Spleen (tissue), 11 donors: ENCODE results near the gene FRMD4A. TPM values are rescaled to one million over a fixed set of nuclear protein-coding genes. Genes with fewer than 3 reads are reported as not detected.

Experiments
- DNase-seq: peaks from one replicate; pipeline ENCODE4 v3.0.0-alpha.2; 2020
- H3K27ac ChIP-seq, 8 donors: fragments of 200-600 bp; sonication (generic) in 7 of 8; 1 replicate in 4 of 8; 2 replicates in 4 of 8; pipeline versions ENCODE4 v1.5.0 to v1.8.0; 2016 to 2021; ENCODE audit warnings: inconsistent platforms in 4 of 8, mild to moderate bottlenecking in 4 of 8, moderate library complexity in 1 of 8
- H3K27me3 ChIP-seq, 7 donors: fragments of 200-600 bp; sonication (generic) in 6 of 7; replicated peaks in 1 of 7; 1 replicate in 4 of 7; 2 replicates in 3 of 7; pipeline versions ENCODE4 v1.5.0 to v1.8.0; 2016 to 2021; ENCODE audit warnings: inconsistent platforms in 3 of 7, mild to moderate bottlenecking in 1 of 7
- H3K36me3 ChIP-seq, 6 donors: fragments of 200-600 bp; sonication (generic) in 5 of 6; 1 replicate in 4 of 6; 2 replicates in 2 of 6; pipeline versions ENCODE4 v1.5.0 to v1.8.0; 2016 to 2021; ENCODE audit warnings: inconsistent platforms in 2 of 6
- H3K4me1 ChIP-seq, 6 donors: fragments of 200-600 bp; sonication (generic) in 5 of 6; 1 replicate in 3 of 6; 2 replicates in 3 of 6; pipeline versions ENCODE4 v1.5.0 to v1.8.0; 2016 to 2021; ENCODE audit warnings: inconsistent platforms in 3 of 6
- H3K4me3 ChIP-seq, 8 donors: fragments of 200-600 bp; sonication (generic) in 7 of 8; 1 replicate in 4 of 8; 2 replicates in 4 of 8; pipeline versions ENCODE4 v1.5.0 to v1.8.0; 2016 to 2021; ENCODE audit warnings: inconsistent platforms in 4 of 8, mild to moderate bottlenecking in 4 of 8, moderate library complexity in 2 of 8
- H3K9me3 ChIP-seq, 8 donors: fragments of 200-600 bp; sonication (generic) in 7 of 8; 1 replicate in 4 of 8; 2 replicates in 4 of 8; pipeline versions ENCODE4 v1.5.0 to v1.8.0; 2016 to 2021; ENCODE audit warnings: inconsistent platforms in 4 of 8
- CTCF ChIP-seq, 11 experiments: fragments of 200-600 bp in 7 of 11; fragments of 450-650 bp in 4 of 11; sonication (generic) in 4 of 11; IDR thresholded peaks in 8 of 11; conservative IDR thresholded peaks in 3 of 11; 1 replicate in 7 of 11; 2 replicates in 4 of 11; pipeline versions ENCODE4 v1.4.0 to v1.8.0; 2016 to 2021; ENCODE audit warnings: antibody characterized with exemption in 11 of 11, inconsistent platforms in 4 of 11, mild to moderate bottlenecking in 1 of 11
- POLR2A ChIP-seq, 3 donors: fragments of 450-650 bp; IDR thresholded peaks; one replicate each; pipeline ENCODE4 v1.5.1; 2017; ENCODE audit warnings: antibody characterized with exemption in 3 of 3, mild to moderate bottlenecking in 1 of 3
- POLR2AphosphoS5 ChIP-seq, 3 donors: sonication (generic); formaldehyde crosslinking; IDR thresholded peaks; one replicate each; pipeline ENCODE4 v1.5.1; 2017; ENCODE audit warnings: antibody characterized with exemption in 3 of 3
- WGBS, 5 donors: extraction: QIAGEN DNeasy Blood & Tissue Kit in 3 of 5; methylation state at CpG; one replicate each; pipeline versions ENCODE4 v1.1.5 to v1.1.7; 2013 to 2018; 5-methylcytosine and 5-hydroxymethylcytosine counted together
- intact Hi-C: fragments of 100-400 bp; cut with DNase I; formaldehyde crosslinking; loops from one replicate; pipeline ENCODE4 v1.15.0; 2023; ENCODE audit warnings: low total_unique reads
- polyA plus RNA-seq, 3 donors: library from polyadenylated mRNA; stranded (reverse); fragments of 200-250 nt; gene quantifications; one replicate each; pipeline ENCODE4 v1.2.1, GENCODE V29; 2013
- total RNA-seq, 7 donors: library from RNA; depleted of rRNA in 3 of 7; stranded (reverse); fragments of >200 nt in 3 of 7; fragmentation: NEBNext Ultra II Directional in 4 of 7; extraction: Animal tissue kit (Norgen Biotek cat#: 25700) in 4 of 7; gene quantifications; one replicate each; pipeline versions ENCODE4 v1.1.0 to v1.2.1, GENCODE V29; 2016 to 2021
- donor health status: healthy with polysubstance abuse.
- donor health status: DM: no; HTN: no; CAD: no; lungs with moderate emphysema.
- donor health status: DM: no; HTN: no; CAD: no.
- donor health status: Bipolar disorder and iron deficiency.
- donor health status: healthy.
- donor health status: DM: no; HTN: no; CAD: no.
- donor health status: DM: yes; HTN: yes; CAD: no.

The FRMD4A gene
- total and polyA plus RNA-seq, 10 donors = 9.2 to 141 (median 80.5) TPM

GRCh38 chr10:14131261-14131960 lies 199.3 kb downstream of the FRMD4A start:
- TF ChIP-seq POLR2AphosphoS5 (IDR thresholded peaks at IDR 0.05) (no peak), CTCF (IDR thresholded peaks at IDR 0.05 in 8 of 11, conservative IDR thresholded peaks at IDR 0.05 in 3 of 11) (no peak), POLR2A (IDR thresholded peaks at IDR 0.05) (no peak)
- Histone ChIP-seq H3K27me3 (no peaks in the 10 kb centered on the region), H3K36me3 (no peaks in the 10 kb centered on the region), H3K27ac (no peak overlapping the region), H3K4me3 (no peak overlapping the region), H3K4me1 (no peaks in the 10 kb centered on the region), H3K9me3 (no peaks in the 10 kb centered on the region)
- DNase-seq = no peak
- 82 to 89% (median 85%) methylated on average over 14 of the region's 14 CpGs for WGBS, 5 donors
- intact Hi-C loops = no loop called here

DNA sequence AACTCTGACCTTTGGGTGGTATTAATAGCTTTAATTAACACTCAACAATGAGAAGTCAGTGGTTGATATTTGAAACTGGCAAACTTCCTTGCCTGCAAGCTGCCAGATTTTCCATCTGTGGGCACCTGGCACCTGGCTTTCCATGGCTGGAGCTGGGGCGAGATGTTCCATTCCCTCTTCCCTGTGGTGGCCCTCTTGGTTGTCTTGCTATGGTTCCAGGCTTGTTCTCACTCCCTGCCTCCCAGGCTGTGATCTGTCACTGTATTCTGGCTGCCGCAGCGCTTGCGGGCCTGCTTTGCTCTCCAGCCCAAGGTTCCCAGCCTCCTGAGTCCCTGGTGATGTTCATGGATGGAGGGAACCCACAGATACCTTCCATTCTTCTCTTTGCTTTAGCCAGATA lies 201.0 kb downstream of the FRMD4A start:
- Histone ChIP-seq H3K36me3 (no peaks in the 10 kb centered on the region), H3K4me3 (no peak overlapping the region), H3K27me3 (no peaks in the 10 kb centered on the region), H3K4me1 (no peaks in the 10 kb centered on the region), H3K9me3 (no peaks in the 10 kb centered on the region), H3K27ac (no peak overlapping the region)
- intact Hi-C loops = no loop called here
- TF ChIP-seq POLR2A (IDR thresholded peaks at IDR 0.05) (no peak), CTCF (IDR thresholded peaks at IDR 0.05 in 8 of 11, conservative IDR thresholded peaks at IDR 0.05 in 3 of 11) (no peak), POLR2AphosphoS5 (IDR thresholded peaks at IDR 0.05) (no peak)
- 80 to 98% (median 94%) methylated on average over 4 of the region's 4 CpGs for WGBS, 5 donors
- DNase-seq = no peak

- Histone ChIP-seq H3K4me1 (no peaks in the 10 kb centered on the region), H3K27ac (no peak overlapping the region), H3K27me3 (no peaks in the 10 kb centered on the region), H3K4me3 (no peak overlapping the region), H3K9me3 (no peaks in the 10 kb centered on the region), H3K36me3 (no peaks in the 10 kb centered on the region)
- WGBS, 5 donors = 71 to 87% (median 76%) methylated on average over 8 of the region's 8 CpGs
- DNase-seq = no peak
- TF ChIP-seq POLR2A (IDR thresholded peaks at IDR 0.05) (no peak), POLR2AphosphoS5 (IDR thresholded peaks at IDR 0.05) (no peak), CTCF (IDR thresholded peaks at IDR 0.05 in 8 of 11, conservative IDR thresholded peaks at IDR 0.05 in 3 of 11) (no peak)
- intact Hi-C loops = no loop called here
Measured at GRCh38 chr10:14128519-14128918, 202.2 kb downstream of the FRMD4A start.

DNA sequence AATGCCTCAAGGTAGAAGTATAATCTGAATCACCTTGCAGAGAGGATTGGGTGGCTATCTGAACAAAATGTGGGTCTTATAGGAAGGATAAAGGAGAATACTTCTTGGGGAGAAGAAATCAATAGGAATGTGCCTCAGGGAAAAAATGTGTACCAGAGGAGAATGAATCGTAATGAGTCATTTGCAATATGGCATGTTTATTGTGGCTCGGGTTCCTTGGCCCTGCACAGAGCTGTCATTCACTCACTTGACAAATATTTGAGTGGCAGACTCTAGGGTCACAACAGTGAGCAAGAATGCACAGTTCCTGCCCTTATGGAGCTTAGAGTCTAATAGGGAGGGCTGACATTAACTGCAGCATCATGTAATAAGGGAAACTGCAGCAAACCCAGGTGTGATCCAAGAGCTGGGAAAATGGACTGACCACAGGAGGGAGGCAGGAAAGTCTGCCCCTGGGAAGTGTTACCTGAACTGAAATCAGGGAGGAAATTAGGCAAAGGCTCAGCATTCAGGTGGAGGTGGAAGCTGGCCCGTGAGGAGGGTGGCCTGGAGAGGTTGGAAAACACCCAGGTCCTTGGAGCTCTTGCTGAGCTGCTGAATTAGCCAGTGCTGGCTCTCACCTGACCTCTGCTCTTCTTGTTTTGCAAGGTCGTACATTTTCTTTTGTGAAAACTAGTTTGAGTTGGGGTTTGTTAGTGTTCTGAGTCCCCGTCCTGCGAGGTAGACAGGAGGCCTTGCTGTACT lies 203.9 kb downstream of the FRMD4A start:
- H3K4me3 ChIP-seq = no peak overlapping the region
- no peaks in the 10 kb centered on the region for H3K4me1 ChIP-seq
- intact Hi-C loops = no loop called here
- no peaks in the 10 kb centered on the region for H3K9me3 ChIP-seq
- no peak overlapping the region for H3K27ac ChIP-seq
- TF ChIP-seq CTCF (IDR thresholded peaks at IDR 0.05 in 8 of 11, conservative IDR thresholded peaks at IDR 0.05 in 3 of 11) (no peak), POLR2A (IDR thresholded peaks at IDR 0.05) (no peak), POLR2AphosphoS5 (IDR thresholded peaks at IDR 0.05) (no peak)
- no peaks in the 10 kb centered on the region for H3K27me3 ChIP-seq
- WGBS, 5 donors = 80 to 92% (median 89%) methylated on average over 6 of the region's 6 CpGs
- no peak for DNase-seq
- no peaks in the 10 kb centered on the region for H3K36me3 ChIP-seq
